ENCODE data around the gene TBC1D22A. TPM values are rescaled to one million over a fixed set of nuclear protein-coding genes. Genes with fewer than 3 reads are reported as not detected.

TBC1D22A gene
- total and polyA plus RNA-seq, 8 donors = 14.4 to 33.5 (median 15.7) TPM

DNA sequence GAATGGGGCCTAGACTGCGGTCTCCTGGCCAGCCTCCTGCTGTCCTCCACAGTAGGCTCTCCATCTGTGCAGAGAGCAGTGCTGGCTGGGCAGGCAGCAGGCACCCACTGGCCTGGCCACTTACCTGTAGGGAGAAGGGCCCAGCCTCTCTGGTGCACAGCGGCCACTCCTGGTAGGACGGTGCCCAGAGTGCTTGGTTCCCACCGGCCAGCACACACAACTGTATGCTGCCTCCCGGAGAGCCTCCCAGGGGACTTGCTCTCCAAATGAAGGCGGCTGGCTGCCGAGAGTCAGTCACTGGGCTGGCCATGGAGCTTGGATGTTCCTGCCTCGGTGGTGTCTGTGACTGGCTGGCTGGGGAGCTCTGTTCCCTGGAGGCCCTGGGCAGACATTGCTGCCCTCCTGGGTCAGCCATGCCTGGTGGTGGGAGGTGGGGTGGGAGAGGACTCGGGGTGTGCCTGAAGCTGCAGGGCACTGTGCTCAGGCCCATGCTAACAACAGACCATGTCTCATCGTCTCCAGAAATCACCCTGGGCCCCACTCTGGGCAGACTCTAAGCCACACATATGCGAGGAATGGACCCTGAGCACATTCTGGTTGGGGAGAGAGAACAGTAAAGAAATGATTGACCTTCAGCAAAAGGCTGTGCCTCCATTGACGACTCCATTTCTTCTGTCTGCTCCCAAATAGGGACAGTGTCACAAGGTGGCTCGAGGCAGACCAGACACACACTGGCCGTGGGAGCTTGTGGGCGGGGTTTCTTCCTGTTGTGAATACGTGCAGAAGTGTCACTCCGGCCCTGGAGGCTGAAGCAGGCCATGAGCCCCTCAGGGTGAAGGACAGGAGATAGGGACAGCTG is 350.8 kb downstream of the TBC1D22A start:
- intact Hi-C loops (cut with DNase I) = no loop called here
- peaks cover 0 to 30% of the 10 kb centered on the region in 2 donors for H3K36me3 ChIP-seq
- ATAC-seq (no peak), DNase-seq (no peak)
- no peak overlapping the region for H3K4me3 ChIP-seq
- H3K4me1 ChIP-seq = no peaks in the 10 kb centered on the region
- H3K27me3 ChIP-seq = no peaks in the 10 kb centered on the region
- no peaks in the 10 kb centered on the region for H3K9me3 ChIP-seq
- no peak overlapping the region for H3K27ac ChIP-seq
- TF ChIP-seq, protein P1, sequence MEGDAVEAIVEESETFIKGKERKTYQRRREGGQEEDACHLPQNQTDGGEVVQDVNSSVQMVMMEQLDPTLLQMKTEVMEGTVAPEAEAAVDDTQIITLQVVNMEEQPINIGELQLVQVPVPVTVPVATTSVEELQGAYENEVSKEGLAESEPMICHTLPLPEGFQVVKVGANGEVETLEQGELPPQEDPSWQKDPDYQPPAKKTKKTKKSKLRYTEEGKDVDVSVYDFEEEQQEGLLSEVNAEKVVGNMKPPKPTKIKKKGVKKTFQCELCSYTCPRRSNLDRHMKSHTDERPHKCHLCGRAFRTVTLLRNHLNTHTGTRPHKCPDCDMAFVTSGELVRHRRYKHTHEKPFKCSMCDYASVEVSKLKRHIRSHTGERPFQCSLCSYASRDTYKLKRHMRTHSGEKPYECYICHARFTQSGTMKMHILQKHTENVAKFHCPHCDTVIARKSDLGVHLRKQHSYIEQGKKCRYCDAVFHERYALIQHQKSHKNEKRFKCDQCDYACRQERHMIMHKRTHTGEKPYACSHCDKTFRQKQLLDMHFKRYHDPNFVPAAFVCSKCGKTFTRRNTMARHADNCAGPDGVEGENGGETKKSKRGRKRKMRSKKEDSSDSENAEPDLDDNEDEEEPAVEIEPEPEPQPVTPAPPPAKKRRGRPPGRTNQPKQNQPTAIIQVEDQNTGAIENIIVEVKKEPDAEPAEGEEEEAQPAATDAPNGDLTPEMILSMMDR (IDR thresholded peaks at IDR 0.05) = no peak

DNA sequence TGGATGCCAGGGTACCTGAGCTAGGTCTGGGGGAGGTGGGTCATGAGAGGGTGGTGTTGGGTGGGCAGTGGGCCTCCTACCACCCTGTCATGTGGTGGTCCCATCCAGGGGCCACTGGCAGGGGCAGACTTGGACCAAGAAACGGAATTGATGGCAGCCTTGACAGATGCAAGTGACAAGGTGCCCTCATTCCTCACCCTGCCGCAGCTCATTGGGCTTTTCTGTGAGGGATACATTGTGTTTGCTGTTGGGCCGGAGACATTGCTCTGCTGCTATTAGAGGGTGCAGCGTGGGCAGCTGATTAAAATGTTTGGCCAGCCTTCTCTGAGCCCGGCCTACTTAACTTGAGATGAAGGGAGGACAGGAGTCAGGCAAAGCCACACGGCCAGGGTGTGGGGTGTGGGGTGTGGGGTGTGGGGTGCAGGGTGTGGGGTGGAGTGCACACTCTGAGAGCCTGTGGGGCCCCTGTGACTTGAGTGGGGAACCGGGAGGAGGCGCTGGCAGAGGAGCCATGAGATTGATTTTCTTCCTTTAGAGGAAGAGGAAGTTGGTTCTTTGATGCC is 351.5 kb downstream of the TBC1D22A start:
- no peak for ATAC-seq

GRCh38 chr22:47114813-47115517 is 352.5 kb downstream of the TBC1D22A start:
- TF ChIP-seq, protein P1 (IDR thresholded peaks at IDR 0.05) = no peak
- ATAC-seq = no peak
- intact Hi-C loops (cut with DNase I) = no loop called here

More for the DNA sequence above, 351.5 kb downstream of the TBC1D22A start:
- no peaks in the 10 kb centered on the region for H3K27me3 ChIP-seq
- H3K36me3 ChIP-seq = peaks cover 0 to 30% of the 10 kb centered on the region in 2 donors
- TF ChIP-seq, protein P1 (IDR thresholded peaks at IDR 0.05) = no peak
- H3K4me3 ChIP-seq = no peak overlapping the region
- H3K9me3 ChIP-seq = no peaks in the 10 kb centered on the region
- H3K4me1 ChIP-seq = no peaks in the 10 kb centered on the region
- H3K27ac ChIP-seq = no peak overlapping the region
- no peak for DNase-seq
- intact Hi-C loops (cut with DNase I) = no loop called here

GRCh38 chr22:47115518-47115890 is 353.1 kb downstream of the TBC1D22A start:
- ATAC-seq (no peak), DNase-seq (no peak)
- Histone ChIP-seq H3K9me3 (no peaks in the 10 kb centered on the region), H3K4me3 (no peak overlapping the region), H3K27ac (no peak overlapping the region), H3K27me3 (no peaks in the 10 kb centered on the region), H3K4me1 (no peaks in the 10 kb centered on the region), H3K36me3 (peaks cover 0 to 30% of the 10 kb centered on the region in 2 donors)
- TF ChIP-seq, protein P1 (IDR thresholded peaks at IDR 0.05) = no peak
- intact Hi-C loops (cut with DNase I) = no loop called here

More at GRCh38 chr22:47114813-47115517, 352.5 kb downstream of the TBC1D22A start:
- Histone ChIP-seq H3K9me3 (no peaks in the 10 kb centered on the region), H3K4me3 (no peak overlapping the region), H3K27ac (no peak overlapping the region), H3K4me1 (no peaks in the 10 kb centered on the region), H3K36me3 (peaks cover 0 to 30% of the 10 kb centered on the region in 2 donors), H3K27me3 (no peaks in the 10 kb centered on the region)
- DNase-seq = peak in 1 of 4 donors; percentile 10

DNA sequence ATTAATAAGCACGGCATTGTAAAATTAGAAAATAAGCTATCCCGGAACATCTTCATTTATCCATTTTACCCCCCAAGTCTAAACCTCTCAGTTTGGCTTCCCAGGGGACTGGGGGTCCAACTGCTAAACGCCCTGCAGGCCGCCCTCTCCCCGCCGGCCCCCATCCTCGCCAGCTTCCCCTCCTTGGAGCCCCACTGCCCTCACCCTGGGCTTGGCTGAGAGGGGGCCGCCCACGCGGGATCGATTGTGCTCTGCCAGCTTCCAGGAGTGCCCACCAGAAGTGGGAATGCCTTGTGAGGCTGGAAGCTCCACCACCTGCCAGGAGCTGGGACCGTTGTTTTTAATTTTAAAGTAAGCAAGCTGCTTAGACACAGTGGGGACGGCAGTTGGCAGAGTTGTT is 353.5 kb downstream of the TBC1D22A start:
- peak in 1 of 4 donors; percentile 25 for DNase-seq
- TF ChIP-seq, protein P1 (IDR thresholded peaks at IDR 0.05) = no peak

More for the DNA sequence above, 353.5 kb downstream of the TBC1D22A start:
- no peaks in the 10 kb centered on the region for H3K27me3 ChIP-seq
- no peaks in the 10 kb centered on the region for H3K4me1 ChIP-seq
- H3K27ac ChIP-seq = no peak overlapping the region
- peaks cover 0 to 30% of the 10 kb centered on the region in 2 donors for H3K36me3 ChIP-seq
- no peaks in the 10 kb centered on the region for H3K9me3 ChIP-seq
- ATAC-seq = no peak
- intact Hi-C loops (cut with DNase I) = no loop called here
- no peak overlapping the region for H3K4me3 ChIP-seq

Measured in left lung (tissue), 10 donors.